HG03521 (cell line): ENCODE results near the gene OGFOD2.
"Not testable (repeated sequence)": the region's sequence is repeated elsewhere in the genome, so short reads cannot be mapped to it uniquely, and the experiment has no call there.

Experiments used
- ATAC-seq: cut with Tn5 transposase; IDR thresholded peaks from one replicate; pipeline ENCODE4 v1.9.1; 2021; ENCODE audit warnings: mild to moderate bottlenecking, moderate library complexity; ENCODE audit not compliant: unreplicated experiment

OGFOD2 gene

DNA sequence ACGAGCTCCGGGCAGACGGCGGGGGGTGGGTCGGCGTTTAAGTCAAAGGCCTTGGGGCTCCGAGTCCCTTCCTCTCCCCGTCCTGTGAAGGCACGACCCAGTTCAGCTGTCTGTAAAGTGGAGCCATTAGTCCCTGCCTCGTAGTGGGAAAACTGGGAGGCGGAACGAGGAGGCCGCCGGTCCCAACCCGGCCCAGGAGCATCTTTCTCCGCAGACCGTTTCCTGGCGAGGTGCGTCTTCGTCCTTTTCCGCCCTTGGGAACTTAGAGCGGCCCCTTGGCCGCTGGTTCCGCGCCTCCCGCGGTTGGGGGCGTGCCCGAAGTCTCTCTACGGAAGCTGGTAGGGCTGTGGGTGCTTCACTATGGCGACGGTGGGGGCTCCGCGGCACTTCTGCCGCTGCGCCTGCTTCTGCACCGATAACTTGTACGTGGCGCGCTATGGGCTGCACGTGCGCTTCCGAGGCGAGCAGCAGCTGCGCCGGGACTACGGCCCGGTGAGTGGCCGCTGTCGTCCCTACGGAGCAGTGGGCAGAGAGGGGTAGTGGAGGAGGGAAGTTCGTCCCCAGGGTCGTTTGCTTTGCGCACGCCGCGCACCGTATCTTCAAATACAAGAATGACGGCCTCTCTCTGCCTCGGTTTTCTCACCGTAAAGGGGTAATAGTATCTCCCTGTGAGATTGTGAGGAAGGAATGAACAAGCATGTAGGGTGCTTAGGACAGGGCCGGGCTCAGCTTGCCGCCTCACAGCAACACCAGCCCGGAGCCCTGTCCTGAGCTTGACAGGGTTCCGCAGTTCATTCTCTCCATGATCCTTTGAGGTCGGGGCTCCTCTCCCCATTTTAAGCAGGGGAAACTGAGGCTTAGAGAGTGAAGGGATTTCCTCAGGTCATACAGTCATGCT lies at the start of gene OGFOD2:
Gene OGFOD2 (plus strand): TSS at position 353 of the 898 bp plus-strand sequence. CDS start 8 bp downstream, at position 361.
- peak; percentile 77 for ATAC-seq

DNA sequence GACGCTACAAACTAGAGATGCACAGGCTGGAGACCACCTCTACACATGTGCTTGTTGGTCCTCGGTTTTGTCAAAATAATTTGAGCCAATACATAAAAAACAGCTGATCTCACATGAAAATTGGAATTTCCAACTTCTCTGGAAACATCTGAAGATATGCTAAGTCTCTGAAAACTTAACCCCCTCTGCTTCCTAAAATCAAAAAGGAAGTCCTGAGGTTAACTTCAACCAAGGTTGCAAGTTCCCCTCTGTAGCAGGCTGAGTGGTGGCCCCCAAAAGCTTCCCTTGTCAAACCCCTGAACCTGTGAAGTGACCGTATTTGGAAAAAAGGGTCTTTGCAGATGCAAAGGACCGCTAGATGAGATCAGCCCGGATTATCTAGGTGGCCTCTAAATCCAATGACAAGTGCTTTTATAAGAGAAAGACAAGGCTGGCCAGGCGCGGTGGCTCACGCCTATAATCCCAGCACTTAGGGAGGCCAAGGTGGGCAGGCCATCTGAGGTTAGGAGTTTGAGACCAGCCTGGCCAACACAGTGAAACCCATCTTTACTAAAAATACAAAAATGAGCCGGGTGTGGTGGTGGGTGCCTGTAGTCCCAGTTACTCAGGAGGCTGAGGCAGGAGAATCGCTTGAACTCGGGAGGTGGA lies 47.2 kb upstream of the OGFOD2 start:
- no peak for ATAC-seq

DNA sequence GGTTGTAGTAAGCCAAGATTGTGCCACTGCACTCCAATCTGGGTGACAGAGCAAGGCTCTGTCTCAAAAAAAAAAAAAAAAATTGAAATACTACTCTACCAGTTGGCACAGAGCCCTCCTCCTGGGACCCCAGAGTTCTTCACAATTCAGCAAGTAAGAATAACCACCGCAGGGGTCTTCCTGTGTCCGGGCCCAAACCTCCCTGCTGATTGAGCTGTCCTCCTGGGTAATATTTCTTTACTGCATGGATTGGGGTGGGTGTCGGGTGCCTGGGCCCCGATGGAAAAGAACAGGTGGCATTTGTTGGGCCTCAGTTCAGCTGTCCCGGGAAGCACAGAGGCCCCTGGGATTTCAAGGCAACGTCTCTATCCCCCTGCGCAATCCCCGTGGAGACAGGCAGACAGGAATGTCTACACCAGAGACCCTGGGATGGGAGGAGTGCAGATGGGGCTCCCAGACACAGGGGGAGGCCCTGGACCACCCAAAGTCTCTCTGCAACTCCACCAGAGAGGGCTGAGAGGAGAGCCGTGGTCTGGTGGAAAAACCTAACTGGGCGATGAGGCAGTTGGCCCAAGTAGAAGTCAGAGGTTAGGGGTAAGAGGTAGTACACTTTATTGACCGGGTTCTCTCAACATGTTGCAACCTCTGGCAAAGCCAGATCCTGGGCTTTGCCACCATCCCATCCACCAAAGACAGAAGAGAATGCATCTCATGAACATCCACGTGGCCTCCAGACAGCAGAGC lies 46.5 kb upstream of the OGFOD2 start:
- no peak for ATAC-seq

DNA sequence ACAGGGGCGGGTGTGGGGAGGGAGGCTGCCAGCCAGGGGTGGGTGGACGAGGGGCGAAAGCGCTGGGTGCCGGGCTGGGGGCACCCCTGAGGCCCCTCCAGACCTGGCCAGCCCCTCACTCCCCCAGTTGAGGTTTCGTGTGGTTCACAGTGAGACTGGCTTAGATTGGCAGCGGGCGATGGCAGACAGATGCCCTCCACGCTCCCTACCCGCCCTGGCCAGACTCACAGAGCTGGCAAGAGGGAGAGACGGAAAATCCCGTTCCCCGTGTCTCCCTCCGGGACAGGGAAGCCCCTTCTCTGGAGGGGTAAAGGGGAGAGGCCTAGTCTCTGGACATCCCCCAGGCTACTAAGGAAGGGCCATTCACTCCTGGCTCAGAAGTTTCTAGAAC lies 45.9 kb upstream of the OGFOD2 start:
- ATAC-seq, result no peak

DNA sequence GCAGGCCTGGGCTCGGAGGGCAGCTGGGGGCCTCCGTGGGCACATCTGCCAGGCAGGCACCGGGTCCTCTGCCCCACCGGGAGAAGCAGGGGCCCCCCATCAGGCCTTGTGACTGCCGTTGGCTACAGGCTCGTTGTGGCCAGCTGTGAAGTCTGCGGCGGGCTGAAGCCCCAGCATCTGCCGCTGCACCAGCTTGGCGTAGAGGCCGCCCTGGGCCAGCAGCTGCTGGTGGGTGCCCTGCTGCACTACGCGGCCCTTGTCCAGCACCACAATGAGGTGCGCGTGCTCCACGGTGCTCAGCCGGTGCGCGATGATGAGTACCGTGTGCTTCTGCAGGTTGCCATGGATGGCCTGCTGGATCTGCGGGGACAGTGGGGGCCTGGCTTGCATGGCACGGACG lies 45.2 kb upstream of the OGFOD2 start:
- no peak for ATAC-seq

DNA sequence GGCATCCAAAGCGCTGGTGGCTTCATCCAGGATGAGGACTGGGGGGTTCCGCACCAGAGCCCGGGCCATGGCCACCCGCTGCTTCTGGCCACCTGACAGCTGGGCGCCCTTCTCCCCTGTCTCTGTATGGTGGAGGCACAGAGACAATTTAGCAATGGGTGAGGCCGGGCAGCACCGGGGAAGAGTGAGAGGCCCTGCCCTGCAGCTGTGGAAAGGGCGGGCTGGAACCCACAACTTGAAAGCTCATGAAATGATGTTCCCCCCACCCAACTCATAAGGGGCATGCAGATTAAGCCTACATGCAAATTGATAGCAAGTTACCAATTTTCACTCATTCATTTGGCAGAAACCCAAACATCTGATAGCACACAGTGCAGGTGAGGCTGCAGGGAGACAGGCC lies 42.8 kb upstream of the OGFOD2 start:
- no peak for ATAC-seq

DNA sequence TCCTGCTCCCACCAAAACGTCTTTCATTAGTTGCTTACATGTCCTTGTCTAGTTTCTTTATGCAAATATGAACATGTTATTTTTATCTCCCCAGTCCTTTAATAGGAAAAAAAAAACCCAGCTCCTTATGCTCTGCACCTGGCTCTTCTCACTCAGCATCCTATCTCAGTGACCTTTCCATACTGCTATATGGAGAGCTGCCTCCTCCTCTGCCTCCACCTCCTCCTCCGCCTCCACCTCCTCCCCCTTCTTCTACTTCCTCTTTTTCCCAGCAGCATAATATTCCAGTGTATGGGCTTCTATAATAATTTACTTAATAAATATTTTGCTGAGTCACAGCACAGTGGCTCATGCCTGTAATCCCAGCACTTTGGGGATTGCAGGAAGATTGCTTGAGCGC lies 40.3 kb upstream of the OGFOD2 start:
- no peak for ATAC-seq

DNA sequence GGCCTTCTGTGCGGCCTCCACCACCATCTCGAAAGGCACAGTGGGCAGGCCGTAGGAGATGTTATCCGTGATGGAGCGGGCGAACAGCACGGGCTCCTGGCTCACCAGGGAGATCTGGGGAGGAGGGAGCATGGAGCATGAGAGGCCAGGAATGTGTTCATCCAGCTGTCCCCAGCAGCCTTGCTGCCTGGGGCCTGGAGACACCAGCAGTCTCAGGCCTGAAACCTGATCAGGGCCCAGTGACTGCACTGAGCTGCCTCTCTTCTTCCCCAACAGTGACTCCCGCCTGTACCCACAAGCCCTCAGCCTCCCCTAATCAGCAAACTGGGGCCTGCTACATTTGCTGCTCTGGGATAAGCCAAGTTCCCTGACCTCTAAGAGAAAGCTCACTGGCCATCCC lies 39.7 kb upstream of the OGFOD2 start:
- ATAC-seq, result no peak

DNA sequence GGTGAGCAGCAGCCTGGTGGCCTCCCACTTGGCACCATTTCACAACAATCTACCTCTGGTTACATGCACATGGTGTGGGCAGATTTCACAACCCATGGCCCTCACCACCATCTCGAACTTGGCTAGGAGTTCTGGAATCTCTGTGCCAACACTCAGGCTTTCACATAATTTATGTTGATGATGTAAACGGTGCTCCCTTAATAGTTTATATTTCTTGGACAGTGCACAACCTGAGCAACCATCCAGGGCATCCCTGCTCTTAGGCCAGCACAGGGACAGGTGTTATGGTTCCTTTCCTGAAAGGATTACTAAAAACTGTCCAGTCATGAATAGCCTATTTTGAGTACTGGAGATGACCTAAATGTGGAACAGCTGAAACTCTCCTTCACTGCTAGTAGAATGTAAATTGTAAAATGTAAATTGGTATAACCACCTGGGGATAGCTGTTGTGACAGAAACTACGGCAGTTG lies 37.4 kb upstream of the OGFOD2 start:
- no peak for ATAC-seq

DNA sequence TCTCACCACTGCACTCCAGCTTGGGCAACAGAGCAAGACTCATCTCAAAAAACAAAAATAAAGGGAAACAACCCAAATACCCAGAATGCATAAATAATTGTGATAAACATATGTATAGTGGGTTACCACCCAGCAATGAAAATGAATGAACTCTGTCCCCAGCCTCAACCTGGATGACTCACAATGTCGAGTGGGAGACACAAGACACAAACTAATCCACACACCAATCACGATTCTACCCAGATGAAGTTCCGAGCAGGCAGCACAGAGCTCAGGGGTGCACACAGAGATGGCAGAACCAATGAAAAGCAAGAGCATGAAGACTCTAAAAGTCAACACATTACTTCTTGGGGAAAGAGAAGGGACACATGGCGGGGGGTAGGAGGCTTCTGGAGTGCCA lies 35.9 kb upstream of the OGFOD2 start:
- no peak for ATAC-seq

DNA sequence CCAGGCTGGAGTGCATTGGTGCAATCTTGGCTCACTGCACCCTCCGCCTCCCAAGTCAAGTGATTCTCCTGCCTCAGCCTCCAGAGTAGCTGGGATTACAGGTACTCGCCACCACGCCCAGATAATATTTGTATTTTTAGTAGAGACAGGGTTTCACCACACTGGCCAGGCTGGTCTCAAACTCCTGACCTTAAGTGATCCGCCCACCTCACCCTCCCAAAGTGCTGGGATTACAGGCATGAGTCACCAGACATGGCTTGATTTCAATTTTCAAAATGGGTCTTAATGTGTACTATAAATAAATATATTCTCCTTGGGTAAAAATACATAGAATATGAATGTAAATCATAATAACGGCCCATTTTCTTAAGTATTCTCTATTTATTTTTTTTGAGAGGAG lies 33.7 kb upstream of the OGFOD2 start:
- not testable (repeated sequence) for ATAC-seq

DNA sequence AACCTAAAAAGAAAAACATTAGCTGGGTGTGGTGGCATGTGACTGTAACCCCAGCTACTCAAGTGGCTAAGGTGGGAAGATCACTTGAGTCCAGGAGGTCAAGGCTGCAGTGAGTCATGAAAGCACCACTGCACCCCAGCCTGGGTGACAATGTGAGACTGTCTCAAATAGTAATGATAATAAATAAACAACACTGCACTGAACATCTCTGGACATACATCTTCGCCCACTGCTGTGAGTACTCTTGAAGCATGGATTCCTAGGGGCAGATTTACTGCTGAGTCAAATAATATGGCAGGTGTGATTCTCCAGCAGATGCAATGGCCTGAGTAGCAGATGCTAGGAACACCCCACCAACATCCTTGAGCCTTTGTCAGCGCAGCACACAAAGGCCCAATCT lies 32.4 kb upstream of the OGFOD2 start:
- no peak for ATAC-seq

DNA sequence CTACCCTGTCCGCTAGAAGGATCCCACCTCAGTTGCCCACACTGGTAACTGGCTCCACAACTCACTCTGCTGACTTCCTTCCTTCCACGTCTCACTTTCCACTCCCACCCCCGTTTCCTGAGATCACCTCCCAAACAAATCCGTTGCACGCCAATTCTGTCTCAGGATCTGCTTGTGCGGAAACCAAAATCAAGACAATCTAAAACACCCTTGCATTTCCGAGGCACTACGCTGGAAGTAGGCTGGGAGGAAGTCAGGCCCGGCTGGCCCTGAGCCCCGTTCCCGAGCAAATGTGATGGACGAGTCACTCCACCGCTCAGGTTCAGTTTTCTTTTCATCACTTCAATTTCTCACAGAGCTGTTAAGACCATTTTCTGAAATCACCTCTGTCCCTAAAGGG lies 31.8 kb upstream of the OGFOD2 start:
- ATAC-seq, result no peak

DNA sequence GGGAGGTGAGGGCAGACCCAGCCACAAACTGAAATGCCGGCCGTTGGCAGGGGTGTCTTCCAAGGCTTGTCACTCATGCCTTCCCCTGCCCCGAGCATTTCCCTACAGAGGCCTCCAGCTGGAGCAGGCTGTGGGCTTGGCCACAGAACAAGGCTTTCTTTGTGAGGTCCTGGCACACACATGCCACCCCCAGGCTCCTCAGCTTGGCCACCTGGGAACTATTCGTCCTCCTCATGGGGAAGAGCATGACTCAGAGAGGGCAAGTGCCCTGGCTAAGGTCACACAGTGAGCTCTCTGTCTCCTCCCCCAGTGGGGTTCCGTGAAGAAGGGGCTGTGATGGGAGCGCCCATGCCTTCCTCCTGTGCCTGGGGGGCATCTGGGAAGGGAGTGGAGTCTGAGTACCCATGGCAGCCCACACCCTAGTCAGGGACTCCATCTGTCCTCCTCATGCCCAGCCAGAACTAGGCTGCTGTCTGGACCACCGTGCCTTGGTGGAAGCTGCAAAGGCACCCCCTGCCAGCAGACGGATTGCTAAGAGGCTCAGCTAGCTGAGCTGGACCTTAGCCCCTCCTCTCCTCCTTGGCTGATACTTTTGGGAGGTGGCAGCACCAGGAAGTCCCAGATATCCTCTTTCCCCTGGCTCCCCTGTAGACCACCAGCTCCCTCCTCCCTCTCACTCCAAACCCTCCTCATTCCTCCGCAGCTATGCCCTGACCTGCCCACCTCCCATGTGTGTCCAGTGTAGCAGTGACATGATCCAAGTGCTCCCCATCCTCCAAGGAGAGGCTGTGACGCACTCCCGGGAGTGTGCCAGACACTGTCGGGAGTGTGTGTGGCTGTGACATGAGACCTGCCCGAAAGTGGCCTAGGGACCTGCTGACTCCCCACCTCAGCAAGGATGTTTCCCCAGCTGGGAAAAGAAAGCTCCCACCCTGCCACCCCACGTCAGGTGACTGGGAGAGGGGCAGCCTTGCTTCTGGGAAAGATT lies 30.1 kb upstream of the OGFOD2 start:
- ATAC-seq, result no peak

DNA sequence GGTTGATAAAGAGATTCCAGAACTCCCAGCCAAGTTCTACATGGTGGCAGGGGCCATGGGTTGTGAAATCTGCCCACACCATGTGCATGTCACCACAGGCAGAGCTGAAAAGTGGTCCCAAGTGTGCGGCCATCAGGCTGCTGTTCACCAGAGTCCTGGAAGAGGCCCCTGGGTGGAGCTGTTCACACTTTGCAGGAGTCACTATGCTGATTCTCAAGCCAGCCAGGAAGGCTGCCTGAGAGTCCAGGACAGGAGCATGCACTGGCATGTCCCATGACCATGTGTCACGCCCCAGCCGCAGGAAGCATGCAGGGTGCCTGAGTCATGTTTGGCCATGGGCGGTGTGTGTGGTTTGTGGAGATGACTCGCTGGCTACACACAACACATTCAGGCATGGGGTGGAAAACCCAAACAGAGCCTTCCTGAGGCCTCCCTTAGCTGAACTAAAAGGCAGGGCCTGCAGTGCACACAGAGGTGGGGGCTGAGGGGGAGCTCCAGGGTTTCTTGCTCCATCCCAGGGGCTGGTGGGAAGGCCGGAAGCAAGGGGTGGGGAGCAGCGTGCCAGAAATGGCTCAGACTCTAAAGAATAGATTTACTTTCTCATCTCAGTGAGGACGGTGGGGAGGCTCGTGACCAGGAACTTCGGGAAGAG lies 28.2 kb upstream of the OGFOD2 start:
- ATAC-seq, result peak; percentile 42

DNA sequence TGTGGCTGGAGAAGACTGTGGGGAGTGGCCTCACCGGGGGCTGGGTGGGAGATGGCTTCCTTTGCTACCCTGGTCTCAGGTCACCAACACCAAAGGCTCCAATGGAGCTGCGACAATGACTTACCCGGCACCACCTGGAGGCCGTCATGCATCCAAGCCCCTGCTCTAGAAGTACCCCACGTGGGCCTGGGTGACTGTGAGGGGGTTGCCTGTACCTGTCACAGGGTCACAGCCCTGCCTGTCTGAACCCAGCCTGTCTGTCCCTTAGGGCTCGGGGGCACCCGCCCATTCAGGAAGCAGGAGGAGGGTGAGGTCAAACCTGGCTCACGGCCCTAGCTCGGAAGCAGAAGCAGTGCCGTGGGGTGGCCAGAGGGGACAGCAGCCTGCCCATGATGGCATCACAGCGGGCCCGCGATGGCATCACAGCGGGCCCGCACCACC lies 27.7 kb upstream of the OGFOD2 start:
- ATAC-seq, result peak; percentile 9

DNA sequence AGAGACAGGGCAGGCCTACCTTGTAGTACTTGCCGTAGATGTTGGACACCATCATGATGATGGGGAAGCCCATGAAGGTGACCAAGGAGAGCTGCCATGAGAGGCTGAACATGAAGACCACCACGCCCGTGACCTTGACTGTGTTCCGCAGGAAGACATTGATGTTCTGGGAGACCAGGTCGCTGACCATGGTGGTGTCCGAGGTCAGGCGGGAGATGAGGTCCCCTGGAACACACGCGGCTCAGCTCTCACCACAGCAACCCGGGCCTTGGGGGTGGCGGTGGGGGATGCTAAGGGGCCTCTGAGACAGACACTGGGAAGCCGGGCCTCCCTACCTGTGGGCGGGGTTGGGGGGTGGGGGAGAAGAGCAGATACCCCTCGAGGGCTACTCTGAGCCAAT lies 26.4 kb upstream of the OGFOD2 start:
- ATAC-seq, result no peak

DNA sequence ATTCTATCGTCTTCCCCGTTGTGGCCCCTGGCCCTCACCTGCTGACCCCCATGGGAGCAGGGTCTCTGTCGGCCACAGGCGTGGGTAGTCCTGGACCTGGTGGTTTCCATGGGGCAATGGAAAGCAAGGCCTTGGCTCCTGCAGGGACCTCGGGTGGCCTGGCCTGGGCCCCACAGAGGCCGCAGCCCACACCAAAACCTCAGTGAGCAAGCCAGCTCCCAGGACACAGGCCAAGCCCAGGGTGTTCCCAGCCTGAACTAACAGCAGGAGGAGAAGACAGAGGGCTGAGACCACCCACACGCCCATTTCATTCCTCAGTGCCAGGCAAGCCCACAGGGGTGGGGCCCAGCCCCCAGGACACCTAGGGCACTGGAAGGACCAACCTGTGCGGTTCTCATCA lies 25.6 kb upstream of the OGFOD2 start:
- ATAC-seq, result no peak

DNA sequence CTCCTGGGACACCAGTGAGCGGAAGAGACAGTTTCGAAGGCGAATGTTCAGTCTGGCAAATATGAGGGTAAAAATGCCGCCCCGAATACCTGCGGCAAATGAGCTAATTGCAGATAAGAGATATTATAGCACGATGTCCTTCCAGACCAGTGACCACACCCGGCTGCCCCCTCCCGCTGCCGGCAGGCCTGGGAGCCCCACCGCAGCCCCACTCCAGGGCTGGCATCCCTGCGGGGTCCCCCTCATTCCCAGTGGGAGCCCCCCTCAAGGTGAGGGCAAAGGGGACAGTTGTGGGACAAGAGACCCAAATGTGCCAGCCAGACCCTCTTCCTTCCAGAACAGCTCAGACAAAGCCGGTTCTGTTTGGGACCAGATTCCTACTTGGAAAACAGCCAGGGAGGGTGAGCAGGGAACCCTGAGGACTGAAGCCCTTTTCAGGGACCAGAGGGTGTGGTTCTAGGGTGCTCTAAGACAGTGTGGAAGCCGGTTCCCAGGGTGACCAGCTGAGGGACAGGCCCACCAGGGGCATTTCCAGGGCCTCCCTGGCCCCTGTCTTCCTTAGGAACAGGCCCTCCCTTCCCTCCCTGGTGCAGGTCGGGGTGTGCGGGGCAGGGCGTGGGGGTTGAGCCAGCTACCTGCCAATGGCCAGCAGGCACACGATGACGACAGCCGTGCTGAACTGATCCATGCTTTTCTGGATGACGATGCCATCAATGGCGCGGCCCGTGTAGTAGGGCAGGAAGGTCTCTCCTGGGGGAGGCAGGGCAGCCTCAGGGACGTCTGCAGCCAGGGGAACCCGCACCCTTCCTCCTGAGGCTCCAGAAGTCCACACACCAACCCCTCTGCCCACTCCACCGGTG lies 25.0 kb upstream of the OGFOD2 start:
- ATAC-seq, result no peak
